LNCaP clone FGC (cell line): ENCODE measurements around the gene MAD1L1.

Experiments
- DNase-seq: peaks from one replicate; pipeline ENCODE4 v3.0.0-alpha.2; 2011; ENCODE audit warnings: low read depth
- H3K4me3 ChIP-seq: 2 replicates; pipeline ENCODE4 v1.5.1; 2011; ENCODE audit warnings: mild to moderate bottlenecking, low read depth, low read length, control low read depth
- CTCF ChIP-seq: IDR thresholded peaks from 2 replicates; pipeline ENCODE4 v1.5.1; 2012; ENCODE audit warnings: mild to moderate bottlenecking; ENCODE audit not compliant: control insufficient read depth, insufficient read depth; ENCODE audit errors: extremely low read depth

MAD1L1 gene

GRCh38 chr7:2141651-2142050, 91.1 kb downstream of the MAD1L1 start:
- TF ChIP-seq CTCF: no peak
- DNase-seq: no peak
- H3K4me3 ChIP-seq: no peak overlapping the region

DNA sequence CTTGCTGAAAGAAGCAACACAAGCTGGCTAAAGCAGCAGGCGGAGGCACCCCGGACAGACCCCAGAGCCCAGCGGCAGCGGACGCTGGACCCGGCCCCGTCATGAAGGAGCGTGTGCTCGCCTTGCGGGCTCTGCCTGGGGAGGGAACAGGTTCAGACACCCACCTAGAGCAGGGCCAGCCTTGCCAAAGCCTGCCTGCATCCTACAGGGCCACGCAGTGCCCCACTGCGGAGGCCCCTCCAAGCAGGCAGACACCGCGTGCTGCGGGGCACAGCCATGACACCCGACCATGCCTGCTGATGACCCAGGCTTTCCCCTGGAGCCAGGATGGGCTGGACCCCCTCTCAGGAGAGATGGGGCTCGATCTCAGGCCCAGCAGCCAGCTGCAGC, 91.7 kb downstream of the MAD1L1 start:
- TF ChIP-seq CTCF: no peak
- H3K4me3 ChIP-seq: no peak overlapping the region
- no peak for DNase-seq

DNA sequence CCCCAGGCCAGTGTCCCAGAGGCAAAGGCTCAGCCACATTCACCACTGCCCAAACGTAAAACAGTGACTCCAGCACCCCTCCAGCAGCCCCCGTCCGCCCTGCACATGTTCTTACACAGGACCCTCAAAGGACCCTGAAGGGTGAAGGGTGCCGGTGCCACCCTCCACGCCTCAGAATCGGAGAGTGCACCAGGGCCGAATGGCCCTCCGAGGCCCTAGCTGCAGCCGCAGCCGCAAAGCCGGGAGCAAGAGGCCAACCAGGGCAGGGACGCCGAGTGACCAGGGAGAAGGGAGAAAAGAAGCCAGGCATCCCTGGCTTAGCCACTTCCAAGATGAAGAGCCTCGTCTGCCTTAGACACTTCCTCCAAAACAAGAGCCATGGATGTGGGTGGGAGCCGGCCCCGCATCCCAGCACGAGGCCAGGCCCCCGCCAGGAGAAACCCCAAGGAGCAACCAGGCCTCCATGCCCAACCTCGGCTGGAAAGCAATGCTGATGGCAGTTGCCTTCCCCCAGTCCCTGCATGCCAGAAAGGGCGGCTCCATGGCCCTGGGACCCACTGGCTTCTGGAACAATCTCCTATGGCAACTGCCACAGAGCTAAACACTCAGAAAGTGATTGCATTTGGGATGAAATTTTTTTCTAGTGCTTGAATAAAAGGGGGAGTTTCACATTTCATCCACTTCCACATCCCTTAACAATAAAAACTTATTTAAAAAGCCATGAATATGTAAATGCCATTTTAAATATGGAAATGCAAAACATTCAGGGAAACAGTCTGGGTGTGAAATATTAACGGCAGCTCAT, 92.3 kb downstream of the MAD1L1 start:
- no peak for DNase-seq

DNA sequence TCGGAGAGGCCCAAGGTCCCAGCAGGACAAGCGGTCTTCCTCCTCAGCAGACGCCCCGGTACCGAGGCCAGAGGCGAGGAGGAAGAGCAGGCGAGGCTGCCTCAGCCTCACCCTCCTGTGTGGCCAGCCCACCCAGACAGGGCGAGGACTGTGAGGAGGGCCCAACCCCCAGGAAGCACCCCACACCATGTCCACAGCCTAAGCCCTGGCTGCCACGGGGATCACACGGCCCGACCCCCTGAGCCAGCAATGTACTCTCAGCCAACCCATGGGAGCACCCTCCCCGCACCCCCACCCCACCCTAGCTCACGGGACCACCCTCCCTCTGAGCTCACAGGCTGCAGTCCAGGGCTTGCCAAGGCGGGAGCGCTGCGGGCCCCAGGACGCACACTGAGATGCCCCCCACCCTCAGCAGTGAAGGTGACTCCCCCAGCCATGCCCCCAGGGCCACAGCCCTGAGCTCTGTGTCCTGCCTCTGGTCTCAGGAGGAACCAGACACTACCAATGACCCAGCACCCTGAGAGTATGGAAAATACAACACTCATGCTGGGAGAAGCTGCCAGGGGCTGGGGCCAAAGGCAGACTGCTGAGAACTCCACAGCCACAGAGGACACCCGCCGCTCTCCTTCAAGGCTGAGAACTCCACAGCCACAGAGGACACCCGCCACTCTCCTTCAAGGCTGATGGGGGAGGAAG, 93.6 kb downstream of the MAD1L1 start:
- no peak for DNase-seq
- no peak overlapping the region for H3K4me3 ChIP-seq
- no peak for TF ChIP-seq CTCF

More for the DNA sequence above, 92.3 kb downstream of the MAD1L1 start:
- no peak overlapping the region for H3K4me3 ChIP-seq
- no peak for TF ChIP-seq CTCF

- no peak overlapping the region for H3K4me3 ChIP-seq
- no peak for DNase-seq
- no peak for TF ChIP-seq CTCF
Measured at GRCh38 chr7:2138146-2138765, 94.5 kb downstream of the MAD1L1 start.

DNA sequence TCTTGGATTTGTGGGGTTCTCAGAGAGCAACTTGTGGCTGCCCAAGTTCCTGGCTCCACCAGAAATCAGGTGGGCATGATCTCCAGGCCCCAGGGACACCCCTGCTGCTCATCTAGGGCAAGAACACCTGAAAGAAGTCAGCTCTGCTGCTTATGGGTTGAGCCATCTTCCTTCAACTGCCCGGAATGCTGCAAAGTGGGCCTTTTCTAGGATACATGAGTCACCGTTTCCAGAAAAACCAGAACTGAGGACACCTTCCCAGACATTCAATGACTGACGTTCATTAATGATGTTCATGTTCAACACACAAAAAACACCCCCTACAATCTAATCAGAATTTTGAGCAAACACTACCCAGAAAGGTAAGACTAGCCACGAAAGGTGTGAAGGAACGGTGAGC, 98.0 kb downstream of the MAD1L1 start:
- TF ChIP-seq CTCF: no peak
- DNase-seq: no peak
- H3K4me3 ChIP-seq: no peak overlapping the region
